H4 (cell line): ENCODE results near the gene PTCD1. TPM values are rescaled to one million over a fixed set of nuclear protein-coding genes. Genes with fewer than 3 reads are reported as not detected.
"Not testable (repeated sequence)": the region's sequence is repeated elsewhere in the genome, so short reads cannot be mapped to it uniquely, and the experiment has no call there.

Source experiments
- DNase-seq: peaks from one replicate; pipeline ENCODE4 v3.0.0-alpha.2; 2015; ENCODE audit warnings: low spot score
- total RNA-seq: library from RNA; depleted of rRNA; stranded (reverse); fragments of >200 nt; shearing (Covaris generic); gene quantifications from 2 replicates; pipeline ENCODE4 v1.2.3, GENCODE V29; 2014

Gene PTCD1
- total RNA-seq, 1 experiment from 2014 or later: 3.5 TPM

- DNase-seq: no peak
Measured at GRCh38 chr7:99449326-99449725, 10.7 kb upstream of the PTCD1 start.

GRCh38 chr7:99448855-99449254 lies 10.3 kb upstream of the PTCD1 start:
- no peak for DNase-seq

- no peak for DNase-seq
Measured at GRCh38 chr7:99447943-99448342, 9.3 kb upstream of the PTCD1 start.

- DNase-seq: no peak
Measured at GRCh38 chr7:99446096-99446495, 7.5 kb upstream of the PTCD1 start.

GRCh38 chr7:99440195-99440594 lies 1.6 kb upstream of the PTCD1 start:
- DNase-seq: no peak

- DNase-seq: no peak
Measured at GRCh38 chr7:99437946-99438572, 539 bp downstream of the PTCD1 start.

GRCh38 chr7:99433158-99433557 lies 5.4 kb downstream of the PTCD1 start:
- no peak for DNase-seq

- not testable (repeated sequence) for DNase-seq
Measured at GRCh38 chr7:99431756-99432540, 6.7 kb downstream of the PTCD1 start.

- DNase-seq: no peak
Measured at GRCh38 chr7:99429756-99430155, 8.8 kb downstream of the PTCD1 start.

- no peak for DNase-seq
Measured at GRCh38 chr7:99428972-99429566, 9.5 kb downstream of the PTCD1 start.

GRCh38 chr7:99424932-99425730 lies 13.5 kb downstream of the PTCD1 start:
- no peak for DNase-seq

- DNase-seq: no peak
Measured at GRCh38 chr7:99422625-99423024, 16.0 kb downstream of the PTCD1 start.

- DNase-seq: no peak
Measured at GRCh38 chr7:99422186-99422585, 16.4 kb downstream of the PTCD1 start.

- DNase-seq: no peak
Measured at GRCh38 chr7:99420986-99421385, 17.6 kb downstream of the PTCD1 start.

- DNase-seq: no peak
Measured at GRCh38 chr7:99420213-99420612, 18.4 kb downstream of the PTCD1 start.

- no peak for DNase-seq
Measured at GRCh38 chr7:99419323-99420021, 19.1 kb downstream of the PTCD1 start.

GRCh38 chr7:99418260-99418659 lies 20.3 kb downstream of the PTCD1 start:
- DNase-seq: no peak

GRCh38 chr7:99415513-99416127 lies 23.0 kb downstream of the PTCD1 start:
- DNase-seq: peak; percentile 53

- no peak for DNase-seq
Measured at GRCh38 chr7:99410635-99411034, 28.0 kb downstream of the PTCD1 start.

- DNase-seq: no peak
Measured at GRCh38 chr7:99409806-99410205, 28.8 kb downstream of the PTCD1 start.

GRCh38 chr7:99409192-99409572 lies 29.4 kb downstream of the PTCD1 start:
- no peak for DNase-seq
